GM21447 (cell line): ENCODE data around the gene ACD.

ENCODE experiments used
- ATAC-seq: cut with Tn5 transposase; IDR thresholded peaks from one replicate; pipeline ENCODE4 v1.9.1; 2021; ENCODE audit not compliant: unreplicated experiment

Gene ACD

DNA sequence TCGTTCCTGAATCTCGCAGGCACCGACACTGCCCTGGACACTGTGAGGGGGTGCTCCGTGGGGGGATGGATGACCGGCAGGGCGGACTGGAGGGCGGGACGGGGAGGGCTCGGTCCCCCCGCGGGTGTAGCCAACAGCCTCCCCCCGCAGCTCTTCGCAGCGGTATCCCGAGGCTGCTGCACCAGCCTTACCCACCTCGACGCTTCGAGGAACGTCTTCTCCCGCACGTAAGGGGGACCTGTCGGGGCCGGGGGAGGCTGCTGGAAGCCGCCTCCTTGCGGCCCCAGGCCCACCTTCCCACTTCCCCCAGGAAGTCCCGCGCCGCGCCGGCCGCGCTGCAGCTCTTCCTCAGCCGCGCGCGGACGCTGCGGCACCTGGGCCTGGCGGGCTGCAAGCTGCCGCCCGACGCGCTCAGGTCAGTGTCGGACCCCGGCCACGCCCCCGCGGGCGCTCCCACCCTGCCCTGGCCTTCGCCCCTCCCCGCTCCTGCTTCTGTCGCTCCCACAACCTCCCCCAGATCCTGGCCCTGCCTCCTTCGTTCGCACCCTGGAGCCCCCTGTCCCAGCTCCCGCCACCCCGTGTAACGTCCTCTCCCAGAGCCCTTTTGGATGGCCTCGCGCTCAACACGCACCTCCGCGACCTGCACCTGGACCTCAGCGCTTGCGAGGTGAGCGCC is 11.8 kb downstream of the ACD start:
- no peak for ATAC-seq

DNA sequence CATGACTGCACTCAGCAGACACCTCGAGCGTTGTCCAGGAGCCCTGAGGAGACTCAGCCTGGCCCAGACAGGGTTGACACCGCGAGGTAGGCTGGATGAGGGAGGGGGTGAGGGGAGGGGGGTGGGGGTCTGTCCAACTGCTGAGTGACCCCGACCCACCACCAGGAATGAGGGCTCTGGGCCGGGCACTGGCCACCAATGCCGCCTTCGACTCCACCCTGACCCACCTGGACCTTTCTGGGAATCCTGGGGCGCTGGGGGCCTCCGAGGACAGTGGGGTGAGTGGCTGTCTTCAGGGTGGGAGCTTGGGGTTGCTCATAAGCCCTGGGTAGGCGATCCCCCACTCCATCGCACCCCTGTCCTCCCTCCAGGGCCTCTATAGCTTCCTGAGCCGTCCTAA is 12.4 kb downstream of the ACD start:
- no peak for ATAC-seq

GRCh38 chr16:67647111-67647651 is 12.9 kb downstream of the ACD start:
- no peak for ATAC-seq

GRCh38 chr16:67645397-67646121 is 14.5 kb downstream of the ACD start:
- ATAC-seq = peak; percentile 11

GRCh38 chr16:67644038-67644437 is 16.0 kb downstream of the ACD start:
- no peak for ATAC-seq

DNA sequence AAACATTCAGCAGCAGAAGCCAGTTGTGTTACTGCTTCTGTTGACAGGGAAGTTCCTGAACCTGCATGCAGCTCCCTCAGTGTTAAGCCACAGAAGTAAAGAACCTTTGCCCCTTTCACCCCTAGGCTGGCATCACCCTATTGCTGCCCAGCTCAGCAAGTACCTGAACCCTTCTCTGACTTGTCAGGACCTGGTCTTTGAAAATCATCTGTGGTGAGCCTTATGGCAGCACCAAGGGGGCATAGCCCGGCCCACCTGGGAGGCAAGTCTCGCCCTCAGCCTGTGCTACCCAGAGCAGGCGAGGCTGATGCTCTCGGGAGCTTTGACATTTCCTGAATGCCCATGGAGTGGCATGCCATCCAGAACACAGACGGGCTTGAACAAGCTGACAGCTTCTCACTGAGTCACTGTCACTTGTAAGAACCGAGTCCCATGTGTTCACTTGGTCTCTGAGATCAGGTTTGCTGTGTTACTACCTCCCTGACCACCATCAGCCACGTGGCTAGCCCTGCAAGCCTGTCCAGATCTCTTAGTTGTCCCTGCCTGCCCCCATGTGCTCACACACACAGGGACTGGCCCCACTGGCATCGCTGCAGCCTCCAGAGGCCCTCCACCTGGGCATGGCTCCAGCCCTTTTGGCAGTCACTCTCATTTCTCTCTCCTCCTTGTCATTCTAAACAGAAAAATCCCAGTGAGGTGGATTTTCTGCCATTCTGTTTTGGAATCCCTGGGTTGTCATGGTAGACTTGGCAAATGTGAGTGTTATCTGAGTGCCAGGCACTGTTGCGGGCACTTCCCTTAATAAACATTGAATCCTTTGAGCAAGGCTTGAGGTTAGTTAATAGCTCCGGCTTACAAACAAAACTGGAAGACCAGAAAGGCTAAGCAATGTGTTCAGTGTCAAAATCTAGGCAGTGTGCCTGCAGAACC is 18.0 kb downstream of the ACD start:
- no peak for ATAC-seq

DNA sequence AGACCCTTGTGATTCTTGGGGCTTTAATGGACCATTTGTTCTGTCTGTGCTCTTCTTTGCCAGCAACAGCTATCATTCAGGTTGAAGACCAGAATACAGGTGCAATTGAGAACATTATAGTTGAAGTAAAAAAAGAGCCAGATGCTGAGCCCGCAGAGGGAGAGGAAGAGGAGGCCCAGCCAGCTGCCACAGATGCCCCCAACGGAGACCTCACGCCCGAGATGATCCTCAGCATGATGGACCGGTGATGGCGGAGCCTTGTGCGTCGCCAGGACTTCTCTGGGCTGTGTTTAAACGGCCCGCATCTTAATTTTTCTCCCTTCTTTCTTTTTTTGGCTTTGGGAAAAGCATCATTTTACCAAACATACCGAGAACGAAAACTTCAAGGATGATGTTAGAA is 22.4 kb downstream of the ACD start:
- ATAC-seq = no peak

GRCh38 chr16:67636713-67637112 is 23.3 kb downstream of the ACD start:
- no peak for ATAC-seq

GRCh38 chr16:67632415-67633172 is 27.5 kb downstream of the ACD start:
- no peak for ATAC-seq

DNA sequence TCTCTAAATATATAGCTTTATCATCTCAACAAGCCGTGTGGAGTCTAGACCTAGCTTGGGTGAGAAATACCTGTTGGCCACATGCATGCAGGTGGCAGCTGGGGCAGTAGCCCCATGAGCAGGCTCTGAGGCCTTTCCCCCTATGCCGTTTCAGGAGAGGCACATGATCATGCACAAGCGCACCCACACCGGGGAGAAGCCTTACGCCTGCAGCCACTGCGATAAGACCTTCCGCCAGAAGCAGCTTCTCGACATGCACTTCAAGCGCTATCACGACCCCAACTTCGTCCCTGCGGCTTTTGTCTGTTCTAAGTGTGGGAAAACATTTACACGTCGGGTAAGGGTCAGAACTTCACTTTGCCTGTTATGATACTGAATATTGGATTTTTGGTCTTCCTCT is 31.8 kb downstream of the ACD start:
- ATAC-seq = no peak

DNA sequence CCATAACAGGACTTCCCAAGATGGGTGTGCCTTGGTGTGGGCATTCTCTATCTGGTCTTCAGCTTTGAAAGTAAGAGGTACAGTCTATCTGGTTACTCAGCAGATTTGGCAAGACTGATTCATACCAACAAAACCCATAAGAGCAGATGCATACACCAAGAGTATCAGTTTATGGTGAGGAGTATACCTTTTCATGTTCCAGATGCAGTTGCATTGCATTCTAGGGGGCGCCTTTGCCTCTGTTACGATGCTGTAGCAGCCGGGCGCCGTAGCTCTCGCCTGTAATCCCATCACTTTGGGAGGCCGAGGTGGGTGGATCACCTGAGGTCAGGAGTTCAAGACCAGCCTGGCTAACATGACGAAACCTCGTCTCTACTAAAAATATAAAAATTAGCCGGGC is 46.3 kb downstream of the ACD start:
- ATAC-seq = no peak

DNA sequence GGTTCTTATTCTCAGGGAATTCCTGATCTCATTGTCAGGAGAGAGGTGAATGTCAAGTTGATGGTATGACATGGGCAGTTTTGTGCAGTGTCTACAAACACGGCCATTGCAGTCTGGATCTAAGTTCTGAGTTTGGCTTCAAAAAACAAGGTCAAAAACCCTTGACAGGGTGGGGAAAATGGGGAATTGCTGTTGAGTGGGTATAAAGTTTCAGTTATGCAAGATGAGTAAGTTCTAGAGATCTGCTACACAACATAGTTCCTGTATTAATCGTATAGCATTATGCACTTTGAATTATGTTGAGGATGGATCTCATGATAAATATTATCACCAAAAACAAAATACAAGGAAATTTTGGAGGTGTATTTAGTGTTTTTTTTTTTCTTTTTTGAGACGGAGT is 51.7 kb downstream of the ACD start:
- ATAC-seq = no peak
